NCI-H524 treated with DMSO at 0.1 percent for 48 hours (cell line): ENCODE data around the gene FAM76B.

Source experiments
- DNase-seq: peaks from one replicate; lab custom pipeline; 2025; lab: John Stamatoyannopoulos, UW

The FAM76B gene

GRCh38 chr11:95729462-95729861 lies 60.1 kb downstream of the FAM76B start:
- DNase-seq: no peak

- DNase-seq: no peak
Observed at GRCh38 chr11:95728790-95729189, 60.8 kb downstream of the FAM76B start.

- no peak for DNase-seq
Observed at GRCh38 chr11:95728094-95728493, 61.5 kb downstream of the FAM76B start.

GRCh38 chr11:95727620-95728019 lies 62.0 kb downstream of the FAM76B start:
- no peak for DNase-seq

- DNase-seq: no peak
Observed at GRCh38 chr11:95727111-95727510, 62.5 kb downstream of the FAM76B start.

- DNase-seq: no peak
Observed at GRCh38 chr11:95725196-95725595, 64.4 kb downstream of the FAM76B start.

GRCh38 chr11:95723361-95723942 lies 66.1 kb downstream of the FAM76B start:
- DNase-seq: no peak

GRCh38 chr11:95720195-95720594 lies 69.4 kb downstream of the FAM76B start:
- DNase-seq: no peak
